ENCODE data around the gene ATP2B2.

GRCh38 chr3:10445561-10446175, 59.7 kb downstream of the ATP2B2 start:
- no peak for TF ChIP-seq CTCF (IDR thresholded peaks at IDR 0.05)
- no peak for TF ChIP-seq POLR2A (IDR thresholded peaks at IDR 0.05)

Data from thyroid gland (tissue), 4 donors.